Glomerular endothelial cell (primary cell): ENCODE data around the gene KISS1R. TPM values are rescaled to one million over a fixed set of nuclear protein-coding genes. Genes with fewer than 3 reads are reported as not detected.

Experiments used
- DNase-seq: peaks from one replicate; pipeline ENCODE4 v3.0.0-alpha.2; 2011; ENCODE audit warnings: low read depth, low spot score; ENCODE audit errors: extremely low read depth
- total RNA-seq: library from RNA; depleted of rRNA; stranded (reverse); fragments of >200 nt; gene quantifications from 2 replicates; pipeline ENCODE4 v1.2.3, GENCODE V29; 2015

The KISS1R gene
- total RNA-seq, 1 donor from 2014 or later, result 0.12 TPM

- no peak for DNase-seq
Observed at GRCh38 chr19:919199-920050, 2.3 kb downstream of the KISS1R start.

- DNase-seq, result no peak
Observed at GRCh38 chr19:920051-920864, 3.1 kb downstream of the KISS1R start.

DNA sequence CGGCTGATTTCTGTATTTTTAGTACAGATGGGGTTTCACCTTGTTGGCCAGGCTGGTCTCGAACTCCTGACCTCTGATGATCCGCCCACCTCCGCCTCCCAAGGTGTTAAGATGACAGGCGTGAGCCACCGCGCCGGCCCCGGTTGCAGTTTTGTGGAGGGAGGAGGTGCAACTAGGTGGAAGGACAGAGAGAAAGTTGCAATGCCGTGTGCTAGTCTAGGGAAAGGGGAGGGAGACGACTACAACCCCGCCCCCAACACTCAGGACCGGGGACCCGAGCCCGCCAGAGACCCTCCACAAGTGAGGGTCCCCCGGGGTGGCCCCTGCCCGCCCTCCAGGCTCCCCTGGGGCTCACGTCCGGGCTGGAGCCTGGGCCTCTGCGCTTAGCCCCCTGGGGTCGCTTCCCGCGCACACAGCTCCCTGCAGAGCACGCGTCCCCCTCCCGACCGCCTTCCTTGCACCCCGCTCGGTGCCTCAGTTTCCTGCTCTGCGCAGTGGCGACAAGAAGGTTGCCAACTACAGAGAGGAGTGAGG is 7.5 kb downstream of the KISS1R start:
- no peak for DNase-seq

DNA sequence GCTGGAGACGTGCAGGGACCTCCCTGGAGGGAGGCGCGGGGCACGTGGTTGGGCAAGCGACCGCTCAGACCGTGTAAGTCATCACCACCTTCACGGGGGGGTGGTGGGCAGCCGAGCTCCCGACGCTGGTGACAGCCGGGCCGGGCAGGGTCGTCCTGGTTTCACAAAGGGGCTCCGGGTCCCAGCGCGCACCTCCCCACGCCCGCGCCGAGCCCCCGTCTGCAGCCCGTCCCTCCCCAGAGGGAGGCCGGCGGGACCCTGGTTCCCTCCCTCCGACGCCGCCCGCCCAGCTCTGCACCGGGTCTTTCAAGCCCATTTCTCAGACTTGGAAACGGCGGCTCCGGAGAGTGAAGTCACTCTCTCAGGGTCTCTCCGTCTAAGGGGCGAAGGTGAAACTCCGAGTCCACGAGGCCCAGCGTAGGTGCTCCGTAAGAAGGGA is 8.0 kb downstream of the KISS1R start:
- DNase-seq, result no peak

DNA sequence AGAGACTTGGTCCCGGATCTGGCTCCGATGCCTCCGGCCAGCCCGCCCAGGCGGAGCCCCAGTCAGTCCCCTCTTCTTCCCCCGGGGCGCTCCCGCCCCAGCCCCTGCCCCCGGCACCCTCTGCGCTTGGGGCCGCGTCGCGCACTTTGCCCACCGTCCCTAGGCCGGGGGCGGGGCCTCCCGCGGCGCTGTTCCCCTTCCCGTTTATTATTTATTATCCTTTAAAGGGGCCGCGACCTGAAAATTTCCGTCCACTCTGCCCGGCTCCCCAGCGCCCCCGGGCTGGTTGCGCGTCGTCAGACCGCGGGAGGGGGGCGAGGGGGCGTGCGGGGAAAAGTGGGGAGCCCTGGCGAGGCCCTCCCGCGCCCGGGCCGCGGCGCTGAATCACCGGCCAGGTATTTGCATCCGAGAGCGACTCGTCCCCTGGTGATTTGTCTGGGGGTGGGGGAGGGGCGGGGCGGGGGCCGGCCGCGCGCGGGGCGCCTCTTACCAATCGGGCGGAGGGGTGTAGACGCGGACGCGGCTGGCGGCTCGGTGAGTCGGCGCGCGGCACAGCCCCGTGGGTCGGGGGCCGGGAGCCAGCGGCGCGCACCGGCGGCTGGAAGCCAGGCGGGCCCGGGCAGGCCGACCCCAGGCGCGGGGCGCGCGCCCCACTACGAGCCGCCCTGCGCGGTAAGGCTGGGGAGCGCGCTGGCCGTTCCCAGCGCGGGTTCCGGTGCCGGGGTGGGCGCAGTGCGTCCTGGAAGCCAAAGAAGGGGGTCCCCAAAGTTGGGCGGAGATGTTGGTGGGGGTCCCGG is 8.6 kb downstream of the KISS1R start, which contains the start of gene ARID3A:
Gene ARID3A (plus strand): TSS at position 510 of the 797 bp plus-strand sequence. CDS start 3,494 bp downstream, outside the sequence.
- DNase-seq, result no peak

GRCh38 chr19:926323-926588 is 9.1 kb downstream of the KISS1R start:
- DNase-seq, result no peak

DNA sequence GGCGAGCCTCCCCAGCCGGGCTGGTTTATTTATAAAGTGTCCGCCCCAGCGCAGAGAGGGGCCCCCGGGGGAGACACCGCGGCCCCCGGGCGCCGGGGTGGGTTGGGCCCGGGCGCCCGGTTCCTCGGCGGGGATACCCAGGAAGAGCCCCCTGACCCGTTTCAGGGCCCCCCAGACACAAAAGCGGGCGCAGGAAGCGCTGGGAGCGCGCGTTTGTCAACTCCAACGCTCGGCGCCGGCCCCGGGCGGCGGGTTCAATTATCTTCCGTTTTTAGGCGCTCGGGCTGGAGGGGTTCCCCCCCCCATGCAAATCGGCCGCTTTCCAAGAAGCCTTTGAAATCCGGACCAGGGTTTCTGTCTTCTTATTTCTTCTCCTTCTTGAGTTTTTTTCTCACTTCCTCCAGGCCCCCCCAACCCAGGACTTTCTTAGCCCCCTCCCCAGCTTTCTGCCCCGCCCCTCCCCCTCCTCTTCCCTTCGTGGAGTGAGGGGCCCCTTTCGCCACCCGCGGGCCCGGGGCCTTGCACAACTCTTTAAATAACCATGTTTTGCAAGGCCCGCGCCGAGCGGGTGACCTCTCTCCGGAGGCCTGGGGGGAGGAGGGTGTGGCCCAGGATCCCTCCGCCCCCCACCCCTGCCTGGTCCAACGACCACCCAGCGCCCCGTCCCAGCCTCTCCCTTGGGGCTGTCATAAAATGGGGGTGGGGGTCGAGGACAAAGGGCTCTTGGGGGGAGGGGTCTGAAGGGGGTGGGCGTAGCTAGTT is 9.6 kb downstream of the KISS1R start:
- DNase-seq, result no peak

- DNase-seq, result no peak
Observed at GRCh38 chr19:927351-927779, 10.2 kb downstream of the KISS1R start.

- DNase-seq, result no peak
Observed at GRCh38 chr19:927780-928401, 10.8 kb downstream of the KISS1R start.

- no peak for DNase-seq
Observed at GRCh38 chr19:928471-929202, 11.5 kb downstream of the KISS1R start.

DNA sequence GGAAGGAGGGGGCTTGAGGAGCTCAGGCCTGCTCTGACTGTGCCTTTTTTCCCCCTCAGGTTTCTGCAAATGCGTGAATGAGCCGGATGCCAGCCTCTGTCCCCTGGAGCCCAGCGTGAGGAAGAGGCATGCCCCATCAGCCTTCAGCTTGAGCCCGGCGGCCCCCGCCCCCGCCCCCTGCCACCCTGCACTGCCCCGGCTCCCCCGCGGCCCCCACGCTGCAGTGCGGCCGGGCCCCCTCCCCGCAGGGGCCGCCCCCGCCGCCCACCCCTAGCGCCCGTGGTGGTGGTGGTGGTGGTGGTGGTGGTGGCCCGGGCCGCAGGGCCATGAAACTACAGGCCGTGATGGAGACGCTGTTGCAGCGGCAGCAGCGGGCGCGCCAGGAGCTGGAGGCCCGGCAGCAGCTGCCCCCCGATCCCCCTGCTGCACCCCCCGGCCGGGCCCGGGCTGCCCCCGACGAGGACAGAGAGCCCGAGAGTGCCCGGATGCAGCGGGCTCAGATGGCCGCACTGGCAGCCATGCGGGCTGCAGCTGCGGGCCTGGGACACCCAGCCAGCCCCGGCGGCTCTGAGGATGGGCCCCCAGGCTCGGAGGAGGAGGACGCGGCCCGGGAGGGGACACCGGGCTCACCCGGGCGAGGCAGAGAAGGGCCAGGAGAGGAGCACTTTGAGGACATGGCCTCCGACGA is 12.2 kb downstream of the KISS1R start:
- no peak for DNase-seq

DNA sequence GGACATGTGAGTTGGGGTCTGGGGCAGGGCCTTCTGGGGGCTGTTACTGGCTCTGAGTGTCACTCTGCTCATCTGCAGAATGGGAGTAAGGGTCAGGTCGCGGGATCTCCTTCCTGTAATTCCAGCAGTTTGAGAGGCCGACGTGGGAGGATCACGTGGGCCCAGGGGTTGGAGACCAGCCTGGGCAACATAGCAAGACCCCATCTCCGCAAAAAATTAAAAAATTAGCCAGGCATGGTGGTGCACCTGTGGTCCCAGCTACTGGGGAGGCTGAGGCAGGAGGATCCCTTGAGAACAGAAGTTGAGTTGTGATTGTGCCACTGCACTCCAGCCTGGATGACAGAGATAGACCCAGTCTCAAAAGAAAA is 12.7 kb downstream of the KISS1R start:
- no peak for DNase-seq

GRCh38 chr19:931860-932647 is 14.9 kb downstream of the KISS1R start:
- DNase-seq, result no peak

- DNase-seq, result no peak
Observed at GRCh38 chr19:932648-933552, 15.8 kb downstream of the KISS1R start.

GRCh38 chr19:933553-933882 is 16.4 kb downstream of the KISS1R start:
- no peak for DNase-seq

- no peak for DNase-seq
Observed at GRCh38 chr19:934197-934840, 17.2 kb downstream of the KISS1R start.
